Panc1 (cell line): Measurements from ENCODE around the gene STRA6. TPM values are rescaled to one million over a fixed set of nuclear protein-coding genes. Genes with fewer than 3 reads are reported as not detected.

Experiments used
- ATAC-seq: fragments of 200-7000 bp; cut with Tn5 transposase; 2 replicates; pipeline ENCODE4 v1.9.1; 2020; ENCODE audit warnings: mild to moderate bottlenecking, moderate library complexity
- BruUV-seq: library from RNA; stranded (reverse); fragments of 400-500 nt; replicated peaks from 2 replicates; lab custom pipeline; 2021; lab: Mats Ljungman, UMichigan
- CTCF ChIA-PET: fragments of 300-600 bp; sonication (Branson Sonifier 250); formaldehyde crosslinking; loops from one replicate; lab custom pipeline; 2022; ENCODE audit warnings: antibody characterized with exemption; lab: Charles Lee
- POLR2A ChIA-PET: fragments of 300-600 bp; sonication (Branson Sonifier 250); formaldehyde crosslinking; loops from one replicate; lab custom pipeline; 2022; ENCODE audit warnings: antibody characterized with exemption; lab: Charles Lee
- DNase-seq: peaks from one replicate; pipeline ENCODE4 v3.0.0-alpha.2; 2010; ENCODE audit warnings: low read depth, low spot score
- H3K27ac ChIP-seq: 2 replicates; pipeline ENCODE4 v1.5.1; 2011; ENCODE audit warnings: mild to moderate bottlenecking, low read length, inconsistent platforms
- H3K27me3 ChIP-seq: fragments of 200-500 bp; sonication (Bioruptor generic); 2 replicates; pipeline ENCODE4 v1.6.0; 2014; ENCODE audit warnings: low read length, inconsistent platforms; ENCODE audit not compliant: control insufficient read depth, insufficient read depth
- H3K36me3 ChIP-seq: fragments of 200-500 bp; sonication (Bioruptor generic); 2 replicates; pipeline ENCODE4 v1.5.1; 2014; ENCODE audit warnings: inconsistent platforms, mild to moderate bottlenecking, low read length, moderate library complexity; ENCODE audit not compliant: control insufficient read depth, insufficient read depth
- H3K4me1 ChIP-seq: 2 replicates; pipeline ENCODE4 v1.5.1; 2011; ENCODE audit warnings: inconsistent platforms, mild to moderate bottlenecking, low read length, moderate library complexity; ENCODE audit not compliant: control insufficient read depth, insufficient read depth
- H3K4me3 ChIP-seq, 2 experiments: 2 replicates each; pipeline ENCODE4 v1.5.1; 2011 to 2012; ENCODE audit warnings: low read depth in 2 of 2, low read length in 2 of 2, mild to moderate bottlenecking in 2 of 2, inconsistent platforms in 1 of 2, moderate library complexity in 1 of 2
- H3K9me3 ChIP-seq: fragments of 200-500 bp; sonication (Bioruptor generic); 2 replicates; pipeline ENCODE4 v1.5.1; 2014; ENCODE audit warnings: low read depth, mild to moderate bottlenecking, inconsistent platforms, low read length, moderate library complexity; ENCODE audit not compliant: control insufficient read depth, insufficient read depth
- POLR2AphosphoS5 ChIP-seq: IDR thresholded peaks from 2 replicates; pipeline ENCODE4 v1.6.1; 2012; ENCODE audit warnings: mild to moderate bottlenecking, low read depth, low read length, moderate library complexity
- SIN3A ChIP-seq: IDR thresholded peaks from 2 replicates; pipeline ENCODE4 v1.6.1; 2012; ENCODE audit warnings: low read depth, mild to moderate bottlenecking, low read length, moderate library complexity, borderline replicate concordance; ENCODE audit not compliant: insufficient read depth
- TCF7L2 ChIP-seq: IDR thresholded peaks from 2 replicates; pipeline ENCODE4 v1.6.1; 2011; ENCODE audit warnings: mild to moderate bottlenecking, low read depth, low read length, inconsistent platforms
- in situ Hi-C: cut with HindIII; loops from 2 replicates; pipeline ENCODE4 v1.10.0; 2016; ENCODE audit warnings: low sequenced_read_pairs, low pct_unique_long_range_greater_than_20kb
- intact Hi-C: fragments of 100-400 bp; cut with micrococcal nuclease; formaldehyde crosslinking; loops from one replicate; pipeline ENCODE4 v1.10.0; 2022; ENCODE audit not compliant: unreplicated experiment
- total RNA-seq: library from RNA; stranded (reverse); gene quantifications from one replicate; pipeline ENCODE4 v1.2.1, GENCODE V29; 2021; ENCODE audit not compliant: unreplicated experiment
- TF ChIP-seq, protein P1 (sequence below): fragments of 450-650 bp; IDR thresholded peaks from 2 replicates; pipeline ENCODE4 v1.5.1; 2017; ENCODE audit warnings: mild to moderate bottlenecking
- TF ChIP-seq, protein P2 (sequence below), 2 experiments: IDR thresholded peaks; 2 replicates each; pipeline ENCODE4 v1.6.1; 2011 to 2012; ENCODE audit warnings: low read depth in 2 of 2, control low read depth in 1 of 2, low read length in 1 of 2, mild to moderate bottlenecking in 1 of 2, moderate library complexity in 1 of 2; ENCODE audit not compliant: insufficient read depth in 1 of 2

STRA6 gene
- total RNA-seq, 1 experiment from 2014 or later = 1.1 TPM

DNA sequence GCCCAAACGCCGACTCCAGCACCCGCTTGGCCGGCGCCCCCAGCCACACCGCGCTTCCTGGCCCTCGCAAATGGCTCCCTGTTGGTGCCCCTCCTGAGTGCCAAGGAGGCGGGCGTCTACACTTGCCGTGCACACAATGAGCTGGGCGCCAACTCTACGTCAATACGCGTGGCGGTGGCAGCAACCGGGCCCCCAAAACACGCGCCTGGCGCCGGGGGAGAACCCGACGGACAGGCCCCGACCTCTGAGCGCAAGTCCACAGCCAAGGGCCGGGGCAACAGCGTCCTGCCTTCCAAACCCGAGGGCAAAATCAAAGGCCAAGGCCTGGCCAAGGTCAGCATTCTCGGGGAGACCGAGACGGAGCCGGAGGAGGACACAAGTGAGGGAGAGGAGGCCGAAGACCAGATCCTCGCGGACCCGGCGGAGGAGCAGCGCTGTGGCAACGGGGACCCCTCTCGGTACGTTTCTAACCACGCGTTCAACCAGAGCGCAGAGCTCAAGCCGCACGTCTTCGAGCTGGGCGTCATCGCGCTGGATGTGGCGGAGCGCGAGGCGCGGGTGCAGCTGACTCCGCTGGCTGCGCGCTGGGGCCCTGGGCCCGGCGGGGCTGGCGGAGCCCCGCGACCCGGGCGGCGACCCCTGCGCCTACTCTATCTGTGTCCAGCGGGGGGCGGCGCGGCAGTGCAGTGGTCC lies 68.7 kb downstream of the STRA6 start:
- ChIA-PET POLR2A (no interaction called here), CTCF (interaction anchor here (0.7 to 1.2 kb wide), 2 partner anchors 22 to 174 kb away, joined by 3 read pairs; no protein-coding TSS in a partner anchor)
- Histone ChIP-seq H3K36me3 (no peaks in the 10 kb centered on the region), H3K27ac (no peak overlapping the region), H3K4me1 (peaks cover 6% of the 10 kb centered on the region), H3K27me3 (peaks cover 14% of the 10 kb centered on the region; the same call in 1 of the 2 replicates), H3K4me3 (no peak overlapping the region), H3K9me3 (no peaks in the 10 kb centered on the region)
- intact Hi-C loops = no loop called here
- DNase-seq (no peak), ATAC-seq (no peak)
- BruUV-seq = no TSS peak
- no peak for TF ChIP-seq TCF7L2
- in situ Hi-C loops = no loop called here

DNA sequence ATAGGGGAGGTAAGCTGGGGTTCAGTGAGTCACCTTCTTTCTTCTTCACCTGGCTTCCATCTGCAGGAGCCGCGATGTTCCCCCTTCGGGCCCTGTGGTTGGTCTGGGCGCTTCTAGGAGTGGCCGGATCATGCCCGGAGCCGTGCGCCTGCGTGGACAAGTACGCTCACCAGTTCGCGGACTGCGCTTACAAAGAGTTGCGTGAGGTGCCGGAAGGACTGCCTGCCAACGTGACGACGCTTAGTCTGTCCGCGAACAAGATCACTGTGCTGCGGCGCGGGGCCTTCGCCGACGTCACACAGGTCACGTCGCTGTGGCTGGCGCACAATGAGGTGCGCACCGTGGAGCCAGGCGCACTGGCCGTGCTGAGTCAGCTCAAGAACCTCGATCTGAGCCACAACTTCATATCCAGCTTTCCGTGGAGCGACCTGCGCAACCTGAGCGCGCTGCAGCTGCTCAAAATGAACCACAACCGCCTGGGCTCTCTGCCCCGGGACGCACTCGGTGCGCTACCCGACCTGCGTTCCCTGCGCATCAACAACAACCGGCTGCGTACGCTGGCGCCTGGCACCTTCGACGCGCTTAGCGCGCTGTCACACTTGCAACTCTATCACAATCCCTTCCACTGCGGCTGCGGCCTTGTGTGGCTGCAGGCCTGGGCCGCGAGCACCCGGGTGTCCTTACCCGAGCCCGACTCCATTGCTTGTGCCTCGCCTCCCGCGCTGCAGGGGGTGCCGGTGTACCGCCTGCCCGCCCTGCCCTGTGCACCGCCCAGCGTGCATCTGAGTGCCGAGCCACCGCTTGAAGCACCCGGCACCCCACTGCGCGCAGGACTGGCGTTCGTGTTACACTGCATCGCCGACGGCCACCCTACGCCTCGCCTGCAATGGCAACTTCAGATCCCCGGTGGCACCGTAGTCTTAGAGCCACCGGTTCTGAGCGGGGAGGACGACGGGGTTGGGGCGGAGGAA lies 69.6 kb downstream of the STRA6 start:
- Histone ChIP-seq H3K27me3 (peaks cover 14% of the 10 kb centered on the region; the same call in 1 of the 2 replicates), H3K27ac (no peak overlapping the region), H3K9me3 (no peaks in the 10 kb centered on the region), H3K4me3 (no peak overlapping the region), H3K4me1 (peaks cover 13% of the 10 kb centered on the region), H3K36me3 (no peaks in the 10 kb centered on the region)
- ChIA-PET POLR2A (no interaction called here), CTCF (no interaction called here)
- no TSS peak for BruUV-seq
- ATAC-seq (no peak), DNase-seq (no peak)
- in situ Hi-C loops = no loop called here
- TF ChIP-seq POLR2AphosphoS5 (no peak), SIN3A (no peak), TCF7L2 (no peak)
- TF ChIP-seq, protein P1, sequence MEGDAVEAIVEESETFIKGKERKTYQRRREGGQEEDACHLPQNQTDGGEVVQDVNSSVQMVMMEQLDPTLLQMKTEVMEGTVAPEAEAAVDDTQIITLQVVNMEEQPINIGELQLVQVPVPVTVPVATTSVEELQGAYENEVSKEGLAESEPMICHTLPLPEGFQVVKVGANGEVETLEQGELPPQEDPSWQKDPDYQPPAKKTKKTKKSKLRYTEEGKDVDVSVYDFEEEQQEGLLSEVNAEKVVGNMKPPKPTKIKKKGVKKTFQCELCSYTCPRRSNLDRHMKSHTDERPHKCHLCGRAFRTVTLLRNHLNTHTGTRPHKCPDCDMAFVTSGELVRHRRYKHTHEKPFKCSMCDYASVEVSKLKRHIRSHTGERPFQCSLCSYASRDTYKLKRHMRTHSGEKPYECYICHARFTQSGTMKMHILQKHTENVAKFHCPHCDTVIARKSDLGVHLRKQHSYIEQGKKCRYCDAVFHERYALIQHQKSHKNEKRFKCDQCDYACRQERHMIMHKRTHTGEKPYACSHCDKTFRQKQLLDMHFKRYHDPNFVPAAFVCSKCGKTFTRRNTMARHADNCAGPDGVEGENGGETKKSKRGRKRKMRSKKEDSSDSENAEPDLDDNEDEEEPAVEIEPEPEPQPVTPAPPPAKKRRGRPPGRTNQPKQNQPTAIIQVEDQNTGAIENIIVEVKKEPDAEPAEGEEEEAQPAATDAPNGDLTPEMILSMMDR = no peak
- TF ChIP-seq, protein P2, sequence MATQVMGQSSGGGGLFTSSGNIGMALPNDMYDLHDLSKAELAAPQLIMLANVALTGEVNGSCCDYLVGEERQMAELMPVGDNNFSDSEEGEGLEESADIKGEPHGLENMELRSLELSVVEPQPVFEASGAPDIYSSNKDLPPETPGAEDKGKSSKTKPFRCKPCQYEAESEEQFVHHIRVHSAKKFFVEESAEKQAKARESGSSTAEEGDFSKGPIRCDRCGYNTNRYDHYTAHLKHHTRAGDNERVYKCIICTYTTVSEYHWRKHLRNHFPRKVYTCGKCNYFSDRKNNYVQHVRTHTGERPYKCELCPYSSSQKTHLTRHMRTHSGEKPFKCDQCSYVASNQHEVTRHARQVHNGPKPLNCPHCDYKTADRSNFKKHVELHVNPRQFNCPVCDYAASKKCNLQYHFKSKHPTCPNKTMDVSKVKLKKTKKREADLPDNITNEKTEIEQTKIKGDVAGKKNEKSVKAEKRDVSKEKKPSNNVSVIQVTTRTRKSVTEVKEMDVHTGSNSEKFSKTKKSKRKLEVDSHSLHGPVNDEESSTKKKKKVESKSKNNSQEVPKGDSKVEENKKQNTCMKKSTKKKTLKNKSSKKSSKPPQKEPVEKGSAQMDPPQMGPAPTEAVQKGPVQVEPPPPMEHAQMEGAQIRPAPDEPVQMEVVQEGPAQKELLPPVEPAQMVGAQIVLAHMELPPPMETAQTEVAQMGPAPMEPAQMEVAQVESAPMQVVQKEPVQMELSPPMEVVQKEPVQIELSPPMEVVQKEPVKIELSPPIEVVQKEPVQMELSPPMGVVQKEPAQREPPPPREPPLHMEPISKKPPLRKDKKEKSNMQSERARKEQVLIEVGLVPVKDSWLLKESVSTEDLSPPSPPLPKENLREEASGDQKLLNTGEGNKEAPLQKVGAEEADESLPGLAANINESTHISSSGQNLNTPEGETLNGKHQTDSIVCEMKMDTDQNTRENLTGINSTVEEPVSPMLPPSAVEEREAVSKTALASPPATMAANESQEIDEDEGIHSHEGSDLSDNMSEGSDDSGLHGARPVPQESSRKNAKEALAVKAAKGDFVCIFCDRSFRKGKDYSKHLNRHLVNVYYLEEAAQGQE (IDR thresholded peaks at IDR 0.05; ENCODE audit: insufficient read depth in 1 of 2, low read depth in 2 of 2, low read length in 1 of 2) = no peak
- intact Hi-C loops = no loop called here
